Fibroblast of lung (primary cell): ENCODE results near the gene ELP4. TPM values are rescaled to one million over a fixed set of nuclear protein-coding genes. Genes with fewer than 3 reads are reported as not detected.

Experiments
- DNase-seq, 2 donors: peaks; one replicate each; pipeline versions ENCODE4 v3.0.0 to v3.0.0-alpha.2; 2010; ENCODE audit warnings: low read depth in 2 of 2
- H2AFZ ChIP-seq: 2 replicates; pipeline ENCODE4 v1.5.1; 2012; ENCODE audit warnings: low read length, control low read depth, inconsistent platforms
- H3K27ac ChIP-seq: 2 replicates; pipeline ENCODE4 v1.5.1; 2011; ENCODE audit warnings: low read length, control low read depth; ENCODE audit not compliant: insufficient read depth
- H3K27me3 ChIP-seq: 2 replicates; pipeline ENCODE4 v1.5.1; 2011; ENCODE audit warnings: mild to moderate bottlenecking, low read length; ENCODE audit not compliant: control insufficient read depth, insufficient read depth
- H3K36me3 ChIP-seq: 2 replicates; pipeline ENCODE4 v1.5.1; 2011; ENCODE audit warnings: low read length; ENCODE audit not compliant: control insufficient read depth, insufficient read depth
- H3K4me1 ChIP-seq: 2 replicates; pipeline ENCODE4 v1.5.1; 2011; ENCODE audit warnings: low read length; ENCODE audit not compliant: control insufficient read depth, insufficient read depth; ENCODE audit errors: extremely low read depth
- H3K4me2 ChIP-seq: 2 replicates; pipeline ENCODE4 v1.5.1; 2011; ENCODE audit warnings: low read length, control low read depth; ENCODE audit not compliant: insufficient read depth; ENCODE audit errors: extremely low read depth
- H3K4me3 ChIP-seq, 4 experiments: fragments of 200-600 bp in 1 of 4; sonication (generic) in 1 of 4; replicated peaks in 1 of 4; 2 replicates each; pipeline ENCODE4 v1.5.1; 2011 to 2016; ENCODE audit warnings: low read length in 4 of 4, low read depth in 3 of 4, mild to moderate bottlenecking in 3 of 4, control low read depth in 2 of 4, inconsistent platforms in 1 of 4, mixed read lengths in 1 of 4; ENCODE audit not compliant: insufficient read depth in 1 of 4; ENCODE audit errors: control extremely low read depth in 1 of 4
- H3K79me2 ChIP-seq: 2 replicates; pipeline ENCODE4 v1.5.1; 2012; ENCODE audit warnings: mild to moderate bottlenecking, low read length, inconsistent platforms; ENCODE audit not compliant: control insufficient read depth, insufficient read depth
- H3K9ac ChIP-seq: 2 replicates; pipeline ENCODE4 v1.5.1; 2011; ENCODE audit warnings: mild to moderate bottlenecking, low read length, control low read depth; ENCODE audit not compliant: insufficient read depth
- H3K9me3 ChIP-seq: 2 replicates; pipeline ENCODE4 v1.5.1; 2012; ENCODE audit warnings: low read depth, low read length; ENCODE audit not compliant: control insufficient read depth, insufficient read depth
- H4K20me1 ChIP-seq: 2 replicates; pipeline ENCODE4 v1.5.1; 2011; ENCODE audit warnings: low read length; ENCODE audit not compliant: control insufficient read depth, insufficient read depth; ENCODE audit errors: extremely low read depth
- EZH2 ChIP-seq: IDR thresholded peaks from 2 replicates; pipeline ENCODE4 v1.5.1; 2012; ENCODE audit warnings: low read length, control low read depth, mild to moderate bottlenecking; ENCODE audit errors: missing control alignments
- polyA plus RNA-seq, 2 donors: library from polyadenylated mRNA; depleted of rRNA in 1 of 2; stranded (reverse) in 1 of 2; unstranded in 1 of 2; fragments of >200 nt; gene quantifications; 2 replicates each; pipeline ENCODE4 v1.2.1, GENCODE V29; 2011 to 2012; ENCODE audit warnings: missing spikeins in 1 of 2
- total RNA-seq: library from RNA; depleted of rRNA; stranded (reverse); fragments of >200 nt; gene quantifications from 2 replicates; pipeline ENCODE4 v1.2.1, GENCODE V29; 2014
- TF ChIP-seq, protein P1 (sequence below), 2 donors: IDR thresholded peaks in 1 of 2; conservative IDR thresholded peaks in 1 of 2; 1 replicate in 1 of 2; 2 replicates in 1 of 2; pipeline ENCODE4 v1.5.1; 2011 to 2012; ENCODE audit warnings: low read length in 2 of 2, control low read depth in 1 of 2, inconsistent platforms in 1 of 2, low read depth in 1 of 2, mild to moderate bottlenecking in 1 of 2

Gene ELP4
- total and polyA plus RNA-seq, 2 donors (not counting 1 experiment from before 2014, with no cell fraction given) = 11.7 to 13.1 TPM

DNA sequence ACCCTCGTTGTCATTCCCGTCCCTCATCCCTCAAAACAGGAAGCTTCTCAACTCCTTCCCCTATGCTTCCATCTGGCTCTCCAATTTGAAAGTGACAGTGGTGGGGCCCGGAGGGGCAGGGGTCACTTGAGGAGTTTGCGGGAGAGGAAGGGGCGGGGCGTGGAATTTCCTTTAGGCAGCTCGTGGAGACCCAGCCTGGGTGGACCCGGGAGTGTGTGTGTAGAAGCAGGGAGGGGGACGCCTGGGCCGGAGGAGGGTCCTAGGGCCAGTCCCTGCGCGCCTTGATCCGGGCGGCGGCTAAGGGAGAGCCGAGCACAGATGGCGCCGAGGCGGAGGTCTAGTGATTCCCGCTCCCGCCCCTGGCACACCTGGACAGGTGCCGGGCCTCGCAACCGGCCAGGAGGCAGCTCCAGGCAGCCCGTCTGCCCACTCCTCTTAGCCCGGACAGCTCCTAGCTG lies 309.3 kb downstream of the ELP4 start:
- Histone ChIP-seq H4K20me1 (no peaks in the 10 kb centered on the region), H3K27me3 (peaks cover 91% of the 10 kb centered on the region), H3K4me3 (no peak overlapping the region), H2AFZ (no peak overlapping the region), H3K27ac (no peak overlapping the region), H3K4me1 (no peaks in the 10 kb centered on the region), H3K9ac (no peak overlapping the region), H3K79me2 (no peaks in the 10 kb centered on the region), H3K9me3 (no peaks in the 10 kb centered on the region), H3K36me3 (no peaks in the 10 kb centered on the region), H3K4me2 (no peak overlapping the region)
- DNase-seq = no peak
- TF ChIP-seq, protein P1, sequence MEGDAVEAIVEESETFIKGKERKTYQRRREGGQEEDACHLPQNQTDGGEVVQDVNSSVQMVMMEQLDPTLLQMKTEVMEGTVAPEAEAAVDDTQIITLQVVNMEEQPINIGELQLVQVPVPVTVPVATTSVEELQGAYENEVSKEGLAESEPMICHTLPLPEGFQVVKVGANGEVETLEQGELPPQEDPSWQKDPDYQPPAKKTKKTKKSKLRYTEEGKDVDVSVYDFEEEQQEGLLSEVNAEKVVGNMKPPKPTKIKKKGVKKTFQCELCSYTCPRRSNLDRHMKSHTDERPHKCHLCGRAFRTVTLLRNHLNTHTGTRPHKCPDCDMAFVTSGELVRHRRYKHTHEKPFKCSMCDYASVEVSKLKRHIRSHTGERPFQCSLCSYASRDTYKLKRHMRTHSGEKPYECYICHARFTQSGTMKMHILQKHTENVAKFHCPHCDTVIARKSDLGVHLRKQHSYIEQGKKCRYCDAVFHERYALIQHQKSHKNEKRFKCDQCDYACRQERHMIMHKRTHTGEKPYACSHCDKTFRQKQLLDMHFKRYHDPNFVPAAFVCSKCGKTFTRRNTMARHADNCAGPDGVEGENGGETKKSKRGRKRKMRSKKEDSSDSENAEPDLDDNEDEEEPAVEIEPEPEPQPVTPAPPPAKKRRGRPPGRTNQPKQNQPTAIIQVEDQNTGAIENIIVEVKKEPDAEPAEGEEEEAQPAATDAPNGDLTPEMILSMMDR (conservative IDR thresholded peaks at IDR 0.05 in 1 of 2, IDR thresholded peaks at IDR 0.05 in 1 of 2; ENCODE audit: low read depth in 1 of 2, low read length in 2 of 2) = no peak
- TF ChIP-seq EZH2 = no peak

DNA sequence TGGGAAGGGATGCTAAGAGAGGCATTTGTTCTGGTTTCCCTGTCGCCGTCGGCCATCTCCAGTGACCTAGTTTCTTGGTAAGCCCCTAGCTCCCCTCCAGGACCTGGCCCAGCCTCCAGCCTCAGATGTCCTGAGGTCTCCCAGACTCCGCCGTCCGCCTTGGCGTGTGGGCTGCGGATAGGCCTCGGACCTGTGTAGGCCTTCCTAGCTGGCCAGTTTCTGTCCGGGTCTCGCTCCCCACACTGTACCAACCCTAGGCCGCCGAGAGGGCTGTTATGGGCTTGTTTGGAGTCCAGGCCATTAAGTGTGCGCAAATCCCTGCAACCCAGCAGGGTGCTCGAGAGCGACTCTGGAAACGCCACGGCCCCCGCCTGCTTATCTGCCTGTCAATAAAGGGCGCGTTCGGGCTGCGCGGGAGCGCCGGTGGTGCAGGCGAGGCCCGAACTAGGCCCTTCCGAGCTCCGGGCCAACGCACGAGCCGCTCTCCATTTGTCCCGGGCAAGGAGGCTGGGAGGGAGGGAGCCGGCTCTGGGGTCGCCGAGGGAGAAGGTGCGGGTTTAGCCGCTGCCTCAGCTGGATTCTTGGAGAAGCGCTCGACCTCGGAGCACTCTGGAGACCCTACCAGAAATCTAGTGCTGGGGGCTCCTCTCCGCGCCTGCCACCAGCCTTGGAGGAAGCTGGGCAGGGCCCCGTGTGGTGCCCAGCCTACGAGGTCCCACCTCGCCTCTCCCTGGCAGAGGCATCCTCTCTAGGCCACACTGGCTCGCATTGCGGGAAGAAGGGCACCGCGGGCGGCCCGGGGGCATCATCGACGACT lies 310.3 kb downstream of the ELP4 start:
- Histone ChIP-seq H3K9ac (no peak overlapping the region), H3K36me3 (no peaks in the 10 kb centered on the region), H2AFZ (no peak overlapping the region), H3K4me1 (no peaks in the 10 kb centered on the region), H3K27ac (no peak overlapping the region), H3K79me2 (no peaks in the 10 kb centered on the region), H3K4me2 (no peak overlapping the region), H3K4me3 (no peak overlapping the region), H3K9me3 (no peaks in the 10 kb centered on the region), H4K20me1 (no peaks in the 10 kb centered on the region), H3K27me3 (peaks cover 92% of the 10 kb centered on the region)
- DNase-seq = no peak
- TF ChIP-seq, protein P1 (conservative IDR thresholded peaks at IDR 0.05 in 1 of 2, IDR thresholded peaks at IDR 0.05 in 1 of 2; ENCODE audit: low read depth in 1 of 2, low read length in 2 of 2) = no peak
- TF ChIP-seq EZH2 = peak; percentile 64

DNA sequence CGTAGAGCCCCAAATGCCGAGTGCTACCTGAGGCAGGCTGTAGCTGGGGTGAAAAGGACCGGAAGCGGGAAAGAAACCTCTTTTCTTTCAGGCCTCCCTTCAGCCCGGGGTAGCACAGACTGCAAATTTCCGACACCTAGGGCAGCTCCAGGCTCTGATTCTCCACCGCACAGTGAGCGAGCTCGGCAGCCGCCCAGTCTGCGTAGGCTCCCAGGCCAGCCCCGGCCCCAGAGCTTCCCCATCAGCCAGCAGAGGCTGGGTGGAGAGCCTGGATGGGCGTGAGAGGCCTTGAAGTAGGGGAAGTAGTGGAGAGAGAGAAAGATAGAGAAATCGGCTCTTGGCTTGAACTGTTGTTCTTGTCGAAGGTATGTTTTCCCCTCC lies 310.9 kb downstream of the ELP4 start:
- H3K9ac ChIP-seq = no peak overlapping the region
- no peak overlapping the region for H3K27ac ChIP-seq
- no peaks in the 10 kb centered on the region for H3K36me3 ChIP-seq
- peaks cover 92% of the 10 kb centered on the region for H3K27me3 ChIP-seq
- no peak for DNase-seq
- TF ChIP-seq, protein P1 (conservative IDR thresholded peaks at IDR 0.05 in 1 of 2, IDR thresholded peaks at IDR 0.05 in 1 of 2; ENCODE audit: low read depth in 1 of 2, low read length in 2 of 2) = no peak
- TF ChIP-seq EZH2 = peak; percentile 56
- no peaks in the 10 kb centered on the region for H3K9me3 ChIP-seq
- H3K4me2 ChIP-seq = no peak overlapping the region
- no peaks in the 10 kb centered on the region for H3K4me1 ChIP-seq
- H4K20me1 ChIP-seq = no peaks in the 10 kb centered on the region
- no peak overlapping the region for H2AFZ ChIP-seq
- no peaks in the 10 kb centered on the region for H3K79me2 ChIP-seq
- H3K4me3 ChIP-seq = no peak overlapping the region
